CD4-positive, alpha-beta memory T cell (primary cell): Measurements from ENCODE around the gene SUCLG2. TPM values are rescaled to one million over a fixed set of nuclear protein-coding genes. Genes with fewer than 3 reads are reported as not detected.

Source experiments
- CTCF ChIA-PET: fragments of 350-600 bp; sonication (Branson Sonifier 250); formaldehyde crosslinking; loops from one replicate; lab custom pipeline; 2021; ENCODE audit warnings: inconsistent platforms; ENCODE audit not compliant: partially characterized antibody; lab: Charles Lee
- POLR2A ChIA-PET: fragments of 350-600 bp; sonication (Branson Sonifier 250); formaldehyde crosslinking; loops from one replicate; lab custom pipeline; 2021; ENCODE audit not compliant: partially characterized antibody; lab: Charles Lee
- DNase-seq, 5 donors: peaks; one replicate each; pipeline versions ENCODE4 v3.0.0 to v3.0.0-alpha.2; 2020 to 2022; ENCODE audit warnings: mixed read lengths in 1 of 5
- H3K27ac ChIP-seq: one replicate; pipeline ENCODE4 v1.7.0; 2013; ENCODE audit warnings: low read depth, low read length
- H3K27me3 ChIP-seq: 2 replicates; pipeline ENCODE4 v1.7.0; 2013; ENCODE audit warnings: mild to moderate bottlenecking, low read length, moderate library complexity; ENCODE audit not compliant: insufficient read depth
- H3K36me3 ChIP-seq: 2 replicates; pipeline ENCODE4 v1.7.0; 2013; ENCODE audit warnings: mild to moderate bottlenecking, low read length, moderate library complexity; ENCODE audit not compliant: insufficient read depth
- H3K4me1 ChIP-seq: 2 replicates; pipeline ENCODE4 v1.7.0; 2013; ENCODE audit warnings: mild to moderate bottlenecking, low read length, moderate library complexity; ENCODE audit not compliant: insufficient read depth
- H3K4me3 ChIP-seq, 2 donors: one replicate each; pipeline ENCODE4 v1.7.0; 2013; ENCODE audit warnings: low read length in 2 of 2, mild to moderate bottlenecking in 1 of 2
- H3K9me3 ChIP-seq, 2 donors: one replicate each; pipeline ENCODE4 v1.7.0; 2013; ENCODE audit warnings: low read length in 2 of 2, control low read depth in 1 of 2; ENCODE audit not compliant: control insufficient read depth in 1 of 2
- H3K27ac Mint-ChIP-seq, 7 donors: one replicate each; pipeline ENCODE4 v1.8.0; 2020 to 2021; ENCODE audit warnings: mixed read lengths in 7 of 7, mild to moderate bottlenecking in 6 of 7, inconsistent platforms in 3 of 7, moderate library complexity in 3 of 7
- H3K27me3 Mint-ChIP-seq, 2 donors: one replicate each; pipeline ENCODE4 v1.8.0; 2020 to 2021; ENCODE audit warnings: mixed read lengths in 2 of 2
- H3K36me3 Mint-ChIP-seq, 2 donors: one replicate each; pipeline ENCODE4 v1.8.0; 2020 to 2021; ENCODE audit warnings: mixed read lengths in 2 of 2, inconsistent platforms in 1 of 2, mild to moderate bottlenecking in 1 of 2
- H3K4me1 Mint-ChIP-seq, 4 donors: one replicate each; pipeline ENCODE4 v1.8.0; 2020 to 2021; ENCODE audit warnings: mixed read lengths in 4 of 4, mild to moderate bottlenecking in 1 of 4
- H3K4me3 Mint-ChIP-seq, 8 donors: one replicate each; pipeline ENCODE4 v1.8.0; 2020 to 2021; ENCODE audit warnings: mixed read lengths in 8 of 8, mild to moderate bottlenecking in 7 of 8, moderate library complexity in 6 of 8, inconsistent platforms in 3 of 8
- H3K9me3 Mint-ChIP-seq, 8 donors: one replicate each; pipeline ENCODE4 v1.8.0; 2020 to 2021; ENCODE audit warnings: mixed read lengths in 8 of 8, mild to moderate bottlenecking in 5 of 8, inconsistent platforms in 3 of 8, moderate library complexity in 1 of 8
- intact Hi-C: fragments of 100-400 bp; cut with micrococcal nuclease; formaldehyde crosslinking; loops from one replicate; pipeline ENCODE4 v1.15.1; 2023
- polyA plus RNA-seq, 2 donors: library from polyadenylated mRNA; unstranded; fragments of 300-500 nt; fragmentation: Illumina TruSeq; gene quantifications; one replicate each; pipeline ENCODE4 v1.2.3, GENCODE V29; 2021
- total RNA-seq, 2 experiments: library from RNA; stranded (reverse); gene quantifications; one replicate each; pipeline ENCODE4 v1.2.3, GENCODE V29; 2021

The SUCLG2 gene
- total and polyA plus RNA-seq, 4 experiments from 2014 or later: 46.1 to 114 (median 56.8) TPM

DNA sequence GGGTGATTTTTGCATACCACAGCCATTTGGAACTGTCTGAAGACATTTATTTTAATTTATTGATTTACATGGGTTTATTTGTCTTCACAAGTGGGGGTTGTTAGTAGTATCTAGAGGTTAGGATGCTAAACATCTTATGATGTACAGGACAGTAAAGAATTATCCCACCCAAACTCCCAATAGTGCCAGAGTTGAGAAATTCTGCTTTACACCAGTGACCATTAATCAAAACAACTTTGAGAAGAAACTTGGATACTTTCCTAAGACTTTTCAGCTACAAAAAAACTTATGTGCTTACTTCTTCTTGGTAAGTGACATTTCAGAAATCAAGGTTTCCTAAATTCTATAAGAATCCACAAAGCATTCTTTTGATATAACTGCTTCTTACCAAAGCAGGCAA, 156.7 kb downstream of the SUCLG2 start:
- H3K36me3 Mint-ChIP-seq: peaks cover 63 to 70% of the 10 kb centered on the region in 2 donors
- no peaks in the 10 kb centered on the region for H3K9me3 ChIP-seq

DNA sequence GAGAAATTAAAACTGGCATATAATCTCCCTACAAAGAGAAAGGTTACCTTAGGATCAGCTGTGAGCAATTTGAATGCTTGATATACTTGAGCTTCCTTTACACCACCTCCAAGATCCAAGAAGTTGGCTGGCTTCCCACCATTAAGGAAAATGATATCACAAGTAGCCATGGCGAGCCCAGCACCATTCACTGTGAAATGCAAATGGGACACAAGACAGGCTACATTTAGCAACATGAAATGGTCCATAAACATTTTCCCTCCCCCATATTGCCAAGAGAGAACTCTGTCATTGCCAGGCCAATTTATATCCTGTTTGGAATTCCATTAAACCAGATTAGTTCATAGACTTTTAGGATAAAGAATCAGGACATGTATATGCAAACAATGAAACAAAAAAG, 158.7 kb downstream of the SUCLG2 start:
- no peaks in the 10 kb centered on the region for H3K4me1 ChIP-seq
- no peak for DNase-seq
- H3K4me1 Mint-ChIP-seq: peaks cover 0 to 9% (median 2%) of the 10 kb centered on the region in 4 donors
- peaks cover 67 to 74% of the 10 kb centered on the region in 2 donors for H3K36me3 Mint-ChIP-seq
- H3K27ac Mint-ChIP-seq: no peak overlapping the region
- ChIA-PET POLR2A (no interaction called here), CTCF (no interaction called here)
- H3K36me3 ChIP-seq: peaks cover 11% of the 10 kb centered on the region
- H3K9me3 Mint-ChIP-seq: no peaks in the 10 kb centered on the region
- no peaks in the 10 kb centered on the region for H3K9me3 ChIP-seq
- H3K4me3 Mint-ChIP-seq: no peak overlapping the region
- no peak overlapping the region for H3K27ac ChIP-seq
- no peak overlapping the region for H3K4me3 ChIP-seq
- intact Hi-C loops: no loop called here
- no peaks in the 10 kb centered on the region for H3K27me3 ChIP-seq
- H3K27me3 Mint-ChIP-seq: no peaks in the 10 kb centered on the region

More for the DNA sequence above, 156.7 kb downstream of the SUCLG2 start:
- DNase-seq: no peak
- Histone ChIP-seq H3K27me3 (no peaks in the 10 kb centered on the region), H3K27ac (no peak overlapping the region), H3K4me1 (no peaks in the 10 kb centered on the region), H3K36me3 (peaks cover 11% of the 10 kb centered on the region), H3K4me3 (no peak overlapping the region)
- intact Hi-C loops: no loop called here
- no peaks in the 10 kb centered on the region for H3K27me3 Mint-ChIP-seq
- ChIA-PET POLR2A (no interaction called here), CTCF (no interaction called here)
- H3K4me1 Mint-ChIP-seq: peaks cover 0 to 3% (median 0%) of the 10 kb centered on the region in 4 donors
- no peak overlapping the region for H3K27ac Mint-ChIP-seq
- peaks cover 0 to 2% (median 0%) of the 10 kb centered on the region in 8 donors for H3K9me3 Mint-ChIP-seq
- H3K4me3 Mint-ChIP-seq: no peak overlapping the region

DNA sequence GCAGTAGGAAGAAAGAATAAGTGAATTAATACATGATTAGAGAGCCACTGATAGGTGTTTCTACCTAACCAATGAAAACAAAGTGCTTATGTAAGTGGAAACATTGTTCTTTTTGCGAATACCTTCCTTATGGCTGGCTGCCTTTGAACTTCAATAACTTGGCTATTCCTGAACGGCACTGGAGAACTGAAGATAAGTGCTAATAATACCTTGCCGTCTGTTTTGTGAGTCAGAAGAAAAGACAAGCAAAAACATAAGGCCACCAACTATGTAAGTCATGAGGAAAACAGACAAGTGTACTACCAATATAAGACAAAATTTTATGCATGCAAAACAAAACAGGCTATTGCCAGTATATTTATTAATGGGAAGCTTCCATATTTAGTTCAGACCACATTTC, 160.6 kb downstream of the SUCLG2 start:
- intact Hi-C loops: no loop called here
- Mint-ChIP-seq H3K27ac (no peak overlapping the region), H3K4me3 (no peak overlapping the region), H3K36me3 (peaks cover 66 to 76% of the 10 kb centered on the region in 2 donors), H3K27me3 (no peaks in the 10 kb centered on the region), H3K4me1 (peaks cover 2 to 12% (median 4%) of the 10 kb centered on the region in 4 donors), H3K9me3 (no peaks in the 10 kb centered on the region)
- no peak overlapping the region for H3K27ac ChIP-seq
- peaks cover 11% of the 10 kb centered on the region for H3K36me3 ChIP-seq
- no peak overlapping the region for H3K4me3 ChIP-seq
- ChIA-PET CTCF (no interaction called here), POLR2A (no interaction called here)
- H3K9me3 ChIP-seq: no peaks in the 10 kb centered on the region
- H3K27me3 ChIP-seq: no peaks in the 10 kb centered on the region
- DNase-seq: no peak
- no peaks in the 10 kb centered on the region for H3K4me1 ChIP-seq

DNA sequence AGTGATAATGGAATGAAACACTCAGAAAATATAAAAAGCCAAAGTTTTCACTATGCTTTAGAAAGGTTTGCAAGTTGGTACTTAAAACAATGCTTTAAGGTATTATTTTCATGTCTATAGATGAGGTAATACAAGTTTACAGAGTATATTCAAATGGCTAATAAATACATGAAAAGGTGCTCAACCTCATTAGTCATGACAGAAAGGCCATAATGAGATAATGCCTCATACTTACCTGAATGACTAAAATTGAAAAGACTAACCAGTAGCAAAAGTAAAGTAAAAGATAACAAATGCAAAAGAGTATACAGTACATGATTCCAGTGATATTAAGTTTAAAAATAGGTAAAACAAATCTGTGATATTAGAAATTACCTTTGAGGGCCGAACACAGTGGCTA, 163.8 kb downstream of the SUCLG2 start:
- intact Hi-C loops: no loop called here
- no peak overlapping the region for H3K4me3 ChIP-seq
- peaks cover 53 to 61% of the 10 kb centered on the region in 2 donors for H3K36me3 Mint-ChIP-seq
- ChIA-PET POLR2A (no interaction called here), CTCF (interaction anchor here (0.7 to 1.2 kb wide), 2 partner anchors 36 to 1341 kb away, joined by 3 to 4 read pairs; no protein-coding TSS in a partner anchor)
- no peak overlapping the region for H3K4me3 Mint-ChIP-seq
- DNase-seq: no peak
- no peak overlapping the region for H3K27ac Mint-ChIP-seq
- peaks cover 9% of the 10 kb centered on the region for H3K36me3 ChIP-seq
- H3K27me3 ChIP-seq: no peaks in the 10 kb centered on the region
- no peaks in the 10 kb centered on the region for H3K27me3 Mint-ChIP-seq
- no peak overlapping the region for H3K27ac ChIP-seq
- H3K9me3 ChIP-seq: no peaks in the 10 kb centered on the region
- no peaks in the 10 kb centered on the region for H3K4me1 ChIP-seq
- H3K4me1 Mint-ChIP-seq: peaks cover 4 to 12% (median 5%) of the 10 kb centered on the region in 4 donors
- H3K9me3 Mint-ChIP-seq: no peaks in the 10 kb centered on the region

DNA sequence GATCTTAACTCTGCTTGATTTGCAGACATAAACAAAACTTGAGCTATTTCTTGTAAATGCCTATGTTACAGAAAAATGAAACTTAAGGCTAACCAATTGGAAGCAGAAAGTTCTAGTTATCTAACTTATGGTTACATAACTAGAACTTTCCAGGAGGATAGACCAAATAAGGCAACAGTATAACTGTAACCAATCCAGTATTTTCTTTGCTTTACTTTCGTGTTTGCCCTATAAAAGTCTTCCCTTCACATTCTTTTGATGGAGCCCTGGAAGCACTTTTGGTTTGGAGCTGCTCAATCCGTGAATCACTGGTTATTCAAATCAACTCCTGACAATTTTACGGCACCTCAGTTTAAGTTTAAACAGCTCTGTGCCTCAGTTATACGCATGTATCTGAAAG, 164.6 kb downstream of the SUCLG2 start:
- peaks cover 45 to 54% of the 10 kb centered on the region in 2 donors for H3K36me3 Mint-ChIP-seq
- intact Hi-C loops: no loop called here
- Histone ChIP-seq H3K4me3 (no peak overlapping the region), H3K36me3 (peaks cover 3% of the 10 kb centered on the region), H3K27me3 (no peaks in the 10 kb centered on the region), H3K4me1 (no peaks in the 10 kb centered on the region), H3K9me3 (no peaks in the 10 kb centered on the region), H3K27ac (no peak overlapping the region)
- H3K27ac Mint-ChIP-seq: no peak overlapping the region
- ChIA-PET CTCF (interaction anchor here (1.2 kb wide), 1 partner anchor 36 kb away, joined by 4 read pairs; no protein-coding TSS in a partner anchor), POLR2A (interaction anchor here (1.0 kb wide), 1 partner anchor 165 kb away, joined by 3 read pairs; the partner anchor contains the start of gene SUCLG2)
- H3K9me3 Mint-ChIP-seq: no peaks in the 10 kb centered on the region
- no peaks in the 10 kb centered on the region for H3K27me3 Mint-ChIP-seq
- peaks cover 4 to 15% (median 5%) of the 10 kb centered on the region in 4 donors for H3K4me1 Mint-ChIP-seq
- H3K4me3 Mint-ChIP-seq: no peak overlapping the region
- DNase-seq: no peak

DNA sequence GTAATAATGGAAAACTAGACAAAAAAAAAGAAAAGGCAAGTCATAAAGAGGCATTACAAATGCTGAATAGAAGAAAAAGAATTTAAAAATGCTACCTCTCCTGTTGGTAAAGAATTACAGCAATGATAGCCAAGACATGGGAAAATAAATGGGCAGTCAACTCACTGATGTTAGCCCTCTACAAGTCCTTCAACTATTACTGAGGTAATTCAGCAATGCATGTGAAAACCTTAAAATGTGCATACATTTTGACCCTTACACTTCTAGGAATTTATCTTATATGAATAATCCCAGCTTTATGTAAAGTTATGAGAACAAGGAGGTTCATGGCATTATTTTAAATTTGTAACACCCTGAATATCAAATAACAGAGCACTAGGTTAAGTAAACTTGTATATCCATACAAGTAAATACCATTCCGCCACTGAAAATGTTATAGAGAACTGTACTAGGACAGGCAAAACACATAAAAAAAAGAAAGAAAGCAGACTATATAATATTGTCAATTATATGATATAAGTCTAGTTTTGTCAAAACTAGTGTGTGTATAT, 166.8 kb downstream of the SUCLG2 start:
- Mint-ChIP-seq H3K27me3 (no peaks in the 10 kb centered on the region), H3K36me3 (peaks cover 46 to 56% of the 10 kb centered on the region in 2 donors), H3K27ac (no peak overlapping the region), H3K4me1 (peaks cover 4 to 34% (median 13%) of the 10 kb centered on the region in 4 donors), H3K9me3 (no peaks in the 10 kb centered on the region), H3K4me3 (peak overlapping the region in 1 of 8 donors; percentile 41)
- POLR2A ChIA-PET: interaction anchor here (0.7 kb wide), 1 partner anchor 84 kb away, joined by 3 read pairs; no protein-coding TSS in a partner anchor
- Histone ChIP-seq H3K27me3 (no peaks in the 10 kb centered on the region), H3K36me3 (no peaks in the 10 kb centered on the region), H3K4me3 (no peak overlapping the region), H3K4me1 (peaks cover 5% of the 10 kb centered on the region), H3K9me3 (no peaks in the 10 kb centered on the region), H3K27ac (no peak overlapping the region)
- no peak for DNase-seq
- CTCF ChIA-PET: no interaction called here
- intact Hi-C loops: no loop called here

DNA sequence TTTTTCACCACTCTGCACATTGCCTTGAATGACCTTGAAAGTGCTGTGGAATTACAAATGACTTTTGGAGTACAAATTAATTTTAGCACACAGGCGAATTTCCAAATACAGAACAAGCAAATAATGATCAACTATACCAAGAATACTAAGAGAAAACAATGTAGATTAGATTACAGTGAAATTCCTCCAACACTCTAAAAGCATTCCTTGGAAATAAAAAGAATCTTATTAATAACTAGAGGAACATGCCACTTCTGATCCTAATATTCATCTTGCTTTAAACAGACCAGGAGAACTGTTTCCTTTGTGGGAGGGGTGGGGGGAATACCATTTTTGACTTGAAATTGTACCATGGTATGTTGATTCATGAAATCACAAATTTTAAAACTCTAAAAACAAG, 167.5 kb downstream of the SUCLG2 start:
- Histone ChIP-seq H3K27ac (no peak overlapping the region), H3K4me1 (peaks cover 5% of the 10 kb centered on the region), H3K36me3 (no peaks in the 10 kb centered on the region), H3K27me3 (no peaks in the 10 kb centered on the region), H3K9me3 (no peaks in the 10 kb centered on the region), H3K4me3 (no peak overlapping the region)
- Mint-ChIP-seq H3K27me3 (no peaks in the 10 kb centered on the region), H3K36me3 (peaks cover 46 to 59% of the 10 kb centered on the region in 2 donors), H3K9me3 (no peaks in the 10 kb centered on the region), H3K27ac (no peak overlapping the region), H3K4me3 (no peak overlapping the region), H3K4me1 (peaks cover 4 to 34% (median 13%) of the 10 kb centered on the region in 4 donors)
- DNase-seq: no peak
- intact Hi-C loops: no loop called here
- POLR2A ChIA-PET: no interaction called here
- CTCF ChIA-PET: no interaction called here
